NCI-H2081 treated with DMSO at 0.1 percent for 48 hours (cell line): ENCODE data around the gene CHST4.
"Not testable (repeated sequence)": the region's sequence is repeated elsewhere in the genome, so short reads cannot be mapped to it uniquely, and the experiment has no call there.

Source experiments
- DNase-seq: peaks from one replicate; lab custom pipeline; 2025; lab: John Stamatoyannopoulos, UW

The CHST4 gene

GRCh38 chr16:71526111-71526631, at the start of gene CHST4:
Gene CHST4 (plus strand): TSS chr16:71526426. CDS start chr16:71536678, 10,252 bp downstream.
- no peak for DNase-seq

GRCh38 chr16:71476457-71477124, 49.6 kb upstream of the CHST4 start:
- no peak for DNase-seq

GRCh38 chr16:71479420-71479819, 46.8 kb upstream of the CHST4 start:
- no peak for DNase-seq

- DNase-seq = no peak
These were observed 45.3 kb upstream of the CHST4 start for GRCh38 chr16:71480956-71481355.

GRCh38 chr16:71482569-71482968, 43.7 kb upstream of the CHST4 start:
- DNase-seq = no peak

- DNase-seq = peak; percentile 41
These were observed 42.0 kb upstream of the CHST4 start for GRCh38 chr16:71484006-71484893.

GRCh38 chr16:71489122-71489521, 37.1 kb upstream of the CHST4 start, which contains the start of gene ZNF19:
Gene ZNF19 (minus strand): TSS chr16:71489324. CDS start chr16:71482114, 7,210 bp downstream.
- DNase-seq = no peak

- no peak for DNase-seq
These were observed 35.9 kb upstream of the CHST4 start for GRCh38 chr16:71490361-71490760.

GRCh38 chr16:71491054-71491453, 35.2 kb upstream of the CHST4 start:
- DNase-seq = no peak

- DNase-seq = no peak
These were observed 33.4 kb upstream of the CHST4 start for GRCh38 chr16:71492786-71493185.

GRCh38 chr16:71493213-71493612, 33.0 kb upstream of the CHST4 start:
- DNase-seq = no peak

- DNase-seq = no peak
These were observed 28.2 kb upstream of the CHST4 start for GRCh38 chr16:71498031-71498430.

GRCh38 chr16:71499775-71500364, 26.4 kb upstream of the CHST4 start:
- no peak for DNase-seq

- DNase-seq = no peak
These were observed 25.3 kb upstream of the CHST4 start for GRCh38 chr16:71500964-71501363.

- no peak for DNase-seq
These were observed 24.7 kb upstream of the CHST4 start for GRCh38 chr16:71501547-71501946.

GRCh38 chr16:71504051-71504450, 22.2 kb upstream of the CHST4 start:
- not testable (repeated sequence) for DNase-seq

- no peak for DNase-seq
These were observed 21.3 kb upstream of the CHST4 start for GRCh38 chr16:71504901-71505300.

- no peak for DNase-seq
These were observed 19.2 kb upstream of the CHST4 start for GRCh38 chr16:71507061-71507460.

- no peak for DNase-seq
These were observed 12.9 kb upstream of the CHST4 start for GRCh38 chr16:71513302-71513701.

- DNase-seq = no peak
These were observed 11.8 kb upstream of the CHST4 start for GRCh38 chr16:71514476-71514875.

- no peak for DNase-seq
These were observed 11.2 kb upstream of the CHST4 start for GRCh38 chr16:71515026-71515425.

GRCh38 chr16:71520550-71520949, 5.7 kb upstream of the CHST4 start:
- no peak for DNase-seq
